Dedifferentiated amniotic fluid mesenchymal stem cell (primary cell): ENCODE results near the gene ODF4.
"Not testable (repeated sequence)": the region's sequence is repeated elsewhere in the genome, so short reads cannot be mapped to it uniquely, and the experiment has no call there.

ENCODE experiments used
- DNase-seq: peaks from one replicate; pipeline ENCODE4 v3.0.0-alpha.2; 2016; ENCODE audit errors: extremely low spot score

Gene ODF4

GRCh38 chr17:8393470-8394231 lies 54.0 kb downstream of the ODF4 start:
- DNase-seq: no peak

DNA sequence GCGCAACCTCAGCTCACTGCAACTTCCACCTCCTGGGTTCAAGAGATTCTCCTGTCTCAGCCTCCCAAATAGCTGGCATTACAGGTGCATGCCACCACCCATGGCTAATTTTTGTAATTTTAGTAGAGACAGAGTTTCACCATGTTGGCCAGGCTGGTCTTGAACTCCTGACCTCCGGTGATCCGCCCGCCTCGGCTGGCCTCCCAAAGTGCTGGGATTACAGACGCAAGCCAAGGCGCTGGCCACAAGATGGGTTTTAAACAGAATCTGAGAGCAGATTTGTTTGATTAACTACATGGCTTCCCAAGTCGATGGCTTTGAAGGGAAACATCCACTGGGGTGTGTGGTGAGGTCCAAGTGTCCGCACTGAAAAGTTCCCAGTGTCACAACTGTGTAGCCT lies 54.9 kb downstream of the ODF4 start:
- DNase-seq: not testable (repeated sequence)
